Left lung (tissue), 10 donors: ENCODE results near the gene IGF1R. TPM values are rescaled to one million over a fixed set of nuclear protein-coding genes. Genes with fewer than 3 reads are reported as not detected.
"Not testable (repeated sequence)": the region's sequence is repeated elsewhere in the genome, so short reads cannot be mapped to it uniquely, and the experiment has no call there.

Experiments
- ATAC-seq: fragments of 200-7000 bp; cut with Tn5 transposase; one replicate; pipeline ENCODE4 v1.9.1; 2020; ENCODE audit warnings: moderate library complexity
- DNase-seq, 4 donors: peaks; one replicate each; pipeline ENCODE4 v3.0.0-alpha.2; 2013 to 2020
- H3K27ac ChIP-seq, 2 donors: fragments of 200-600 bp; sonication (generic) in 1 of 2; one replicate each; pipeline versions ENCODE4 v1.5.0 to v1.8.0; 2020 to 2021
- H3K27me3 ChIP-seq, 2 donors: fragments of 200-600 bp; sonication (generic) in 1 of 2; one replicate each; pipeline versions ENCODE4 v1.5.0 to v1.8.0; 2020 to 2021
- H3K36me3 ChIP-seq, 2 donors: fragments of 200-600 bp; sonication (generic) in 1 of 2; one replicate each; pipeline versions ENCODE4 v1.5.0 to v1.8.0; 2020 to 2021
- H3K4me1 ChIP-seq, 2 donors: fragments of 200-600 bp; one replicate each; pipeline ENCODE4 v1.8.0; 2021
- H3K4me3 ChIP-seq, 2 donors: fragments of 200-600 bp; sonication (generic) in 1 of 2; one replicate each; pipeline versions ENCODE4 v1.5.0 to v1.8.0; 2020 to 2021; ENCODE audit warnings: mild to moderate bottlenecking in 1 of 2
- H3K9me3 ChIP-seq, 2 donors: fragments of 200-600 bp; sonication (generic) in 1 of 2; one replicate each; pipeline versions ENCODE4 v1.5.0 to v1.8.0; 2020 to 2021
- CTCF ChIP-seq, 2 donors: fragments of 200-600 bp; sonication (generic) in 1 of 2; IDR thresholded peaks; one replicate each; pipeline versions ENCODE4 v1.5.0 to v1.8.0; 2021; ENCODE audit warnings: antibody characterized with exemption in 2 of 2
- intact Hi-C, 2 donors: fragments of 100-400 bp; cut with DNase I; formaldehyde crosslinking; loops; one replicate each; pipeline versions ENCODE4 v1.11.2 to v1.14.2; 2022
- polyA plus RNA-seq, 6 donors: library from polyadenylated mRNA; unstranded; fragments of 120-200 nt; gene quantifications; one replicate each; pipeline ENCODE4 v1.2.1, GENCODE V29; 2013; ENCODE audit not compliant: insufficient read length in 6 of 6
- total RNA-seq, 2 donors: library from RNA; stranded (reverse); fragmentation: NEBNext Ultra II Directional; extraction: Animal tissue kit (Norgen Biotek cat#: 25700); gene quantifications; one replicate each; pipeline ENCODE4 v1.2.1, GENCODE V29; 2021
- donor health status: DM: no; HTN: yes; CAD: no.
- donor health status: DM: no; HTN: no; CAD: no.

Gene IGF1R
- total and polyA plus RNA-seq, 8 donors, result 32.0 to 41.0 (median 37.0) TPM

GRCh38 chr15:99002226-99002625 is 353.9 kb downstream of the IGF1R start:
- no peak for ATAC-seq
- Histone ChIP-seq H3K4me3 (no peak overlapping the region), H3K4me1 (no peaks in the 10 kb centered on the region), H3K36me3 (no peaks in the 10 kb centered on the region), H3K27ac (no peak overlapping the region), H3K27me3 (peaks cover 0 to 14% of the 10 kb centered on the region in 2 donors), H3K9me3 (no peaks in the 10 kb centered on the region)
- no peak for TF ChIP-seq CTCF (IDR thresholded peaks at IDR 0.05)
- no peak for DNase-seq
- intact Hi-C loops, result no loop called here

- H3K36me3 ChIP-seq, H3K27ac ChIP-seq, ATAC-seq, intact Hi-C loops, DNase-seq, H3K9me3 ChIP-seq, H3K4me3 ChIP-seq, H3K4me1 ChIP-seq: not testable (repeated sequence)
- H3K27me3 ChIP-seq, result peaks cover 0 to 14% of the 10 kb centered on the region in 2 donors
Measured at GRCh38 chr15:99003317-99003716, 355.0 kb downstream of the IGF1R start.

DNA sequence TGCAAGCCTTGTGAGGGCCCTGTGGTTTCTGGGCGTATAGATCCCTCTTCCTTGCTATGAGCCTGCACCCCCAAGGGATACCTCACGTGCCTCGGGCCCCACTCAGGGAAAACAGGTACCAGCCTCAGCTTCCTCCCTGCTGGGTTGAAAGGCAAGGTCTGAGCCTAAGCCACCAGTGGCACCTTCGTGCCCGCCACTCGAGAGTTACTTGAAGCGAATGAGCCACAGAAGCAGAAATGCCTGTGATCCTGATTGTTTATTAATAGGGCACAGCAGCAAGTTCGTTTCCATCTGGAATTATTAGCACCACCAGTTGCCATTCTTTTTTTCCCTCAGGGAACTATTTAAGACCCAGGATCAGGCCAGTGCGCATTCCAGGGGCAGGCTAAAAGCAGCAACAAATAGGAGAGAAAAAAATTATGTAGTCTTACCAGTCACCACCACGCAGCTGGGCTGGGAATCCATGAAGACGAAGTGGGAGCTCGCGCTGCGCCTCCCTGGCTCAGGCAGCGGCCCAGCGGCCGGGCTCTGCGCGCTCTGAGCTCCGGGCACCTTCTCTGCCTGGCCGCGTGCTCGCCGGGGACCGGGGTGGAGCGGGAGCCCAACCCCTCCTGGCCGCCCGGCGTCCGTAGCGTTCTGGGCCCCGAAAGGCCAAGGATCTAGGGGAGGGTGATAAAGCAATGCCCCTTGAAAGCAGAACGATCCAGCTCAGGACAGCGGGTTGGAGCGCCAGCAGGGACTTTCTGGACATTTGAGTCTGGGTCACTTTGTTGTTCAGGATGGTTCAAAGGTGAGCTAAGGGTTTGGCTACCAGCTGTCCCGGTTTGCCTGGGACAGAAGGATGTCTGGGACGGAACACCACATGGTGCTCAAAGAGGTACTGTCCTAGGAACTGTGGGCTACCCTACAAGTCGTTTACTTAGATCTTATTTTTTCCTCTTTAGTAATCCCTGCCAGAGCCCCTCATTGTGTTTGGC is 356.9 kb downstream of the IGF1R start:
- ATAC-seq, result not testable (repeated sequence)

GRCh38 chr15:99006146-99006545 is 357.8 kb downstream of the IGF1R start:
- intact Hi-C loops, result no loop called here
- TF ChIP-seq CTCF (IDR thresholded peaks at IDR 0.05), result no peak
- Histone ChIP-seq H3K36me3 (no peaks in the 10 kb centered on the region), H3K4me1 (no peaks in the 10 kb centered on the region), H3K9me3 (no peaks in the 10 kb centered on the region), H3K27me3 (peaks cover 0 to 14% of the 10 kb centered on the region in 2 donors), H3K4me3 (no peak overlapping the region), H3K27ac (no peak overlapping the region)
- ATAC-seq (no peak), DNase-seq (no peak)

More for the DNA sequence above, 356.9 kb downstream of the IGF1R start:
- H3K4me3 ChIP-seq, H3K27ac ChIP-seq, H3K9me3 ChIP-seq, intact Hi-C loops, DNase-seq, H3K4me1 ChIP-seq, H3K36me3 ChIP-seq: not testable (repeated sequence)
- peaks cover 0 to 14% of the 10 kb centered on the region in 2 donors for H3K27me3 ChIP-seq

GRCh38 chr15:99006904-99007495 is 358.7 kb downstream of the IGF1R start:
- no peak for TF ChIP-seq CTCF (IDR thresholded peaks at IDR 0.05)
- Histone ChIP-seq H3K4me1 (no peaks in the 10 kb centered on the region), H3K36me3 (no peaks in the 10 kb centered on the region), H3K9me3 (no peaks in the 10 kb centered on the region), H3K27me3 (peaks cover 0 to 14% of the 10 kb centered on the region in 2 donors), H3K4me3 (no peak overlapping the region), H3K27ac (no peak overlapping the region)
- intact Hi-C loops, result no loop called here
- DNase-seq (no peak), ATAC-seq (no peak)

- intact Hi-C loops, result no loop called here
- TF ChIP-seq CTCF (IDR thresholded peaks at IDR 0.05), result no peak
- no peak overlapping the region for H3K4me3 ChIP-seq
- ATAC-seq, result no peak
- DNase-seq, result peak in 1 of 4 donors; percentile 15
- H3K27ac ChIP-seq, result no peak overlapping the region
- peaks cover 0 to 3% of the 10 kb centered on the region in 2 donors for H3K4me1 ChIP-seq
- peaks cover 0 to 19% of the 10 kb centered on the region in 2 donors for H3K27me3 ChIP-seq
- no peaks in the 10 kb centered on the region for H3K9me3 ChIP-seq
- H3K36me3 ChIP-seq, result no peaks in the 10 kb centered on the region
Measured at GRCh38 chr15:99009741-99010330, 361.5 kb downstream of the IGF1R start.
